ENCODE data around the gene CDC27. TPM values are rescaled to one million over a fixed set of nuclear protein-coding genes. Genes with fewer than 3 reads are reported as not detected.

Gene CDC27
- total and polyA plus RNA-seq, 2 donors (not counting 3 experiments of a cell fraction or from before 2014, with no cell fraction given) = 76.1 to 172 TPM

GRCh38 chr17:47208744-47209488, 19.8 kb upstream of the CDC27 start, which contains the start of gene MYL4:
Gene MYL4, plus strand, starts transcription at chr17:47209348. Its CDS starts 75 bp downstream, at chr17:47209423.
- dilution Hi-C loops (cut with MboI; ENCODE audit: extremely low pct_ligation_motif_present, low sequenced_read_pairs) = no loop called here
- H2AFZ ChIP-seq (ENCODE audit: low read depth, low read length) = no peak within 1 kb of the TSS
- H3K36me3 ChIP-seq (ENCODE audit: control insufficient read depth in 2 of 2, extremely low read depth in 1 of 2, insufficient read depth in 2 of 2, low read length in 2 of 2) = no peaks in the 10 kb centered on the region
- H3K79me2 ChIP-seq (ENCODE audit: control insufficient read depth, insufficient read depth, low read length) = no peaks in the 10 kb centered on the region
- no peaks in the 10 kb centered on the region for H3K4me1 ChIP-seq (ENCODE audit: control insufficient read depth, extremely low read depth, insufficient read depth, low read length)
- H3K4me3 ChIP-seq (replicated peaks in 1 of 3; ENCODE audit: insufficient read depth in 1 of 3, low read depth in 1 of 3, low read length in 3 of 3) = no peak within 1 kb of the TSS
- intact Hi-C loops (cut with micrococcal nuclease) = no loop called here
- FAIRE-seq = no peak
- no peak within 1 kb of the TSS for H3K4me2 ChIP-seq (ENCODE audit: insufficient read depth, low read length)
- no peak for DNase-seq (ENCODE audit: low read depth, low spot score)
- no peaks in the 10 kb centered on the region for H3K9me3 ChIP-seq (replicated peaks; ENCODE audit: control insufficient read depth, insufficient read depth, low read length)
- H3K27me3 ChIP-seq (ENCODE audit: control insufficient read depth in 2 of 2, insufficient read depth in 2 of 2, low read length in 2 of 2) = no peaks in the 10 kb centered on the region
- H3K9me1 ChIP-seq (replicated peaks; ENCODE audit: control insufficient read depth, extremely low read depth, insufficient read depth, low read length) = no peaks in the 10 kb centered on the region
- no peak for TF ChIP-seq MYC (IDR thresholded peaks at IDR 0.05; ENCODE audit: low read depth, low read length)
- no peak for TF ChIP-seq MAX (IDR thresholded peaks at IDR 0.05; ENCODE audit: insufficient read depth, insufficient read length)
- no peak for TF ChIP-seq POLR2AphosphoS5 (IDR thresholded peaks at IDR 0.05; ENCODE audit: insufficient read depth, low read depth, low read length)
- no peak for TF ChIP-seq CTCF (IDR thresholded peaks at IDR 0.05; ENCODE audit: extremely low read depth in 1 of 2, insufficient read depth in 1 of 2, low read depth in 1 of 2, low read length in 2 of 2)
- no peak for TF ChIP-seq GATA2 (IDR thresholded peaks at IDR 0.05; ENCODE audit: insufficient read depth, insufficient read length, low read depth, low read length)
- no peak for TF ChIP-seq JUN (IDR thresholded peaks at IDR 0.05; ENCODE audit: borderline replicate concordance, insufficient read depth, insufficient read length, low read depth)
- TF ChIP-seq POLR2A (IDR thresholded peaks at IDR 0.05; ENCODE audit: low read depth, low read length) = no peak
- TF ChIP-seq FOS (IDR thresholded peaks at IDR 0.05; ENCODE audit: borderline replicate concordance, insufficient read depth, low read length) = no peak
- no peak for TF ChIP-seq EZH2 (IDR thresholded peaks at IDR 0.05; ENCODE audit: borderline replicate concordance, low read depth, low read length, severe bottlenecking)
- H3K27ac ChIP-seq (ENCODE audit: insufficient read depth, low read depth, low read length) = no peak within 1 kb of the TSS
- no peak within 1 kb of the TSS for H3K9ac ChIP-seq (replicated peaks; ENCODE audit: extremely low read depth, insufficient read depth, low read length)
- no TSS peak for BruUV-seq (replicated peaks)
- POLR2A ChIA-PET = no interaction called here
- no peaks in the 10 kb centered on the region for H4K20me1 ChIP-seq (replicated peaks; ENCODE audit: control insufficient read depth, extremely low read depth, insufficient read depth, low read length)
- CTCF ChIA-PET = interaction anchor here (0.7 to 1.2 kb wide), 2 partner anchors 10 to 106 kb away, joined by 3 to 4 read pairs; no protein-coding TSS in a partner anchor
